Measurements from ENCODE around the gene UBE2L5. TPM values are rescaled to one million over a fixed set of nuclear protein-coding genes. Genes with fewer than 3 reads are reported as not detected.
A peak's percentile ranks its signal among the peaks of the same experiment; 100 is the strongest.
"Not testable (repeated sequence)": the region's sequence is repeated elsewhere in the genome, so short reads cannot be mapped to it uniquely, and the experiment has no call there.

The UBE2L5 gene
- total RNA-seq, 1 experiment from 2014 or later, result not detected

DNA sequence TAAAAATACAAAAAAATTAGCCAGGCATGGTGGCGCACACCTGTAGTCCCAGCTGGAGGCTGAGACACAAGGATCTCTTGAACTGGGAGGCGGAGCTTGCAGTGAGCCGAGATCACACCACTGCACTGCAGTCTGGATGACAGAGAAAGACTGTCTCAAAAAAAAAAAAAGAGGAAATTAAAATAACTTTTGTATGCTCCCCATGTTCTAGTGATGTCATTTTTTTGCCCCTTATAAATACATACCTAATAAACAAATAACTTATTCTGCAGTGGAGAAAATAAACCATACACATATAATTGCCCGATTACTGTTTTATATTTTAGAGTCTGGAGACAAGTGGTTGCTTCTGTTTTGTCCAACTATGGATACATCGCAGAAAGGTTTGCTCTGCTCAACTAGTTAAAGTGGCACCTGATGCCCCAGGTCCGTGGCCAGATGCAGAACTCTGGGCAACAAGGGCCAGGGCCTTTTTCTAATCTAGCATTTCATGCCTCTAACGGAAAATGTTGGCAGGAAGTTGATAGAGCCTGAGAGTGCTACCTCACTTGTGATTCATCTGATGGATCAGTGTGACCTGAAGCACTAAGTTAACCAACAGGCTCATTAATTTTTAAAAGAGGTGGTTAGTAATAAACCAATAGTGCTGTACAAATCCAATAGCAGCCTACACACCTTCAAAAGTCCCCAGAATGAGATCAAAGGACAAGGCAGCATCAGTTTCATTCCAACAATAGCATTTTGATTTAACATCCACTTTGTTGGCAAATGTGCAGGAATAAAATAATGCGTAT lies 18.8 kb downstream of the UBE2L5 start:
- Histone ChIP-seq H3K9me3 (replicated peaks) (no peaks in the 10 kb centered on the region), H3K4me1 (no peaks in the 10 kb centered on the region), H3K4me3 (no peak overlapping the region), H3K27ac (no peak overlapping the region), H3K27me3 (no peaks in the 10 kb centered on the region), H3K36me3 (no peaks in the 10 kb centered on the region)
- no peak for DNase-seq

DNA sequence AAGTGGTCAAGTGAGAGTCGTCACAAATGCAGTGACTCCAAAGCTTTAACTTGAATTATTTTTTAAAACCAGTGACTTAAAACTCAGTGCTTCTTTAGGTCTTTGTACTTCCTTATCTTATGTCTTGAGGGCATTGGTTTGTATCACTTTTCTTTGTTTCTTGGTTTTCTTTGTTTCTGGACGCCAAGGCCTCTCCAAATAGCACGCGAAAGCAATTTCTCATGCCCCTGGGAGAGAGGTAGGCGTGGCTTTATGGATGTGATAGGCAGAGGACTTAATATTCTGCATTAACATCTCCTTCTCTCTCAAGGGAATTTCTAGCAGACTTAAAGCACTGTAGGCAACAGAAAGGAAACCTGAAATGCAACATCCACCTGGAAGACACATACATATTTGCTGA lies 20.6 kb downstream of the UBE2L5 start:
- Histone ChIP-seq H3K27ac (no peak overlapping the region), H3K4me3 (no peak overlapping the region), H3K36me3 (no peaks in the 10 kb centered on the region), H3K4me1 (peaks cover 4% of the 10 kb centered on the region; the same call in 1 of the 2 replicates), H3K27me3 (no peaks in the 10 kb centered on the region), H3K9me3 (replicated peaks) (no peaks in the 10 kb centered on the region)
- no peak for DNase-seq

DNA sequence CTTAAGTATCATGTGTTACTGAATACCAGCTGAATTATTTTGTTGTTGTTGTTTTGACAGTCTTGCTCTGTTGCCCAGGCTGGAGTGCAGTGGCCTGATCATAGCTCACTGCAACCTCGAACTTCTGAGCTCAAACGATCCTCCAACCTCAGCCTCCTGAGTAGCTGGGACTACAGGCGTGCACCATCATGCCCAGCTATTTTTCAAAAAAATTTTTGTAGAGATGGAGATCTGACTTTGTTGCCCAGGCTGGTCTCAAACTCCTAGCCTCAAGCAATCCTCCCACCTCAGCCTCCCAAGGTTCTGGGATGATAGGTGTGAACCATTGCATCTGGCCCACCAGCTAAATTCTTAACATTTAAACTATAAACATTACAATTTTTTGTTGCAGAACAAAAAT lies 21.2 kb downstream of the UBE2L5 start:
- H3K4me3 ChIP-seq; H3K27ac ChIP-seq; H3K36me3 ChIP-seq; H3K27me3 ChIP-seq; DNase-seq; H3K4me1 ChIP-seq; H3K9me3 ChIP-seq (replicated peaks): not testable (repeated sequence)

DNA sequence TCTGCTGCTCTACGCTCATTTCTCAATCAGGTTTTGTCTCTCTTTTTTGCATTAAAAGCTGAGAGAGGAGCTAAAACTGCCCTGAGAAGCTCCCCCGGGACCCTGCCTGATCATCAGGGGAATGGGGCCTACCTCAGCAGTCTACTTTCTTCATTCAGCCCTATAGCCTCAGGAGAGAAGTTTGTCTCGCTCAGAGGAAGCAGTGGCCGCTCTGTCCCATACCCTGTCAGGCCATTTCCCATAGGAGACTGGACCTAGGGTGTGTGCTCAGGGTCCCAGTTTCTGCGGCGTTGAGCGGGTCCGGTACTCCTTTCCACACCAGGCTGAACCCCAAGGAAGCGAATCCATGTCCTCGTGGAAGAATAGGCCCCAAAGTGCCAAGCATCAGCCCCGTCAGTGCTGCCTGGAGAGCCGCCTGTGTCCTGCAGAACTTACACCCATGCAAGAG lies 21.7 kb downstream of the UBE2L5 start:
- DNase-seq, result no peak
- H3K27ac ChIP-seq, result no peak overlapping the region
- peaks cover 4% of the 10 kb centered on the region; the same call in 1 of the 2 replicates for H3K4me1 ChIP-seq
- H3K9me3 ChIP-seq (replicated peaks), result no peaks in the 10 kb centered on the region
- no peak overlapping the region for H3K4me3 ChIP-seq
- H3K27me3 ChIP-seq, result no peaks in the 10 kb centered on the region
- no peaks in the 10 kb centered on the region for H3K36me3 ChIP-seq

DNA sequence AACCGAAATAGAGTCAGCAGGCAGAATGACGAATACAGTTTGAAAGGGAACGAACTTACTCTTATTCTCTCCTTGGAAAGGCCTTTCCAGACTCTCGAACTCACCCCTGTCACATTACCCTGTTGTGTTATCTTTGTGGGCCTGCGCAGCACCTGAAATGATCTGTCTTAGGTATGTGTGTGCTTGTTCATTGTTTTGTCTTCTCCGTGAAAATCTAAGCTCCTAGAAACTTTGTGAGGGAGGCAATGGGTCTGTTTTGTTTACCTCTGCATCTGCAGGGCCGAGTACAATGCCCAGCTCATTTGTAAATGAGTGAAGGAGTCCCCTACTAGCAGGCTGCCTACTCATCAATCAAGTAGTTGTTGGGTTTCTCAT lies 23.8 kb downstream of the UBE2L5 start:
- no peaks in the 10 kb centered on the region for H3K27me3 ChIP-seq
- DNase-seq, result no peak
- no peaks in the 10 kb centered on the region for H3K36me3 ChIP-seq
- no peaks in the 10 kb centered on the region for H3K9me3 ChIP-seq (replicated peaks)
- H3K4me1 ChIP-seq, result peaks cover 4% of the 10 kb centered on the region; the same call in 1 of the 2 replicates
- peak overlapping the region; percentile 70 for H3K27ac ChIP-seq
- peak overlapping the region; percentile 57 for H3K4me3 ChIP-seq

- Histone ChIP-seq H3K9me3 (replicated peaks) (no peaks in the 10 kb centered on the region), H3K4me3 (no peak overlapping the region), H3K27ac (no peak overlapping the region), H3K36me3 (no peaks in the 10 kb centered on the region; the same call in 1 of the 2 replicates), H3K4me1 (peaks cover 4% of the 10 kb centered on the region; the same call in 1 of the 2 replicates), H3K27me3 (no peaks in the 10 kb centered on the region; the same call in 1 of the 2 replicates)
- DNase-seq, result no peak
Observed at GRCh38 chr13:30448441-30448840, 26.1 kb downstream of the UBE2L5 start.

- Histone ChIP-seq H3K27ac (no peak overlapping the region), H3K9me3 (replicated peaks) (no peaks in the 10 kb centered on the region), H3K4me3 (no peak overlapping the region), H3K36me3 (no peaks in the 10 kb centered on the region; the same call in 1 of the 2 replicates), H3K27me3 (no peaks in the 10 kb centered on the region; the same call in 1 of the 2 replicates), H3K4me1 (peaks cover 4% of the 10 kb centered on the region; the same call in 1 of the 2 replicates)
- no peak for DNase-seq
Observed at GRCh38 chr13:30450066-30450465, 27.8 kb downstream of the UBE2L5 start.

- DNase-seq, result not testable (repeated sequence)
Observed at GRCh38 chr13:30451476-30451875, 29.2 kb downstream of the UBE2L5 start.

GRCh38 chr13:30453727-30454126 lies 31.4 kb downstream of the UBE2L5 start:
- no peak overlapping the region for H3K4me3 ChIP-seq
- H3K27me3 ChIP-seq, result no peaks in the 10 kb centered on the region; the same call in 1 of the 2 replicates
- peaks cover 11% of the 10 kb centered on the region for H3K36me3 ChIP-seq
- DNase-seq, result no peak
- no peaks in the 10 kb centered on the region for H3K9me3 ChIP-seq (replicated peaks)
- no peaks in the 10 kb centered on the region for H3K4me1 ChIP-seq
- H3K27ac ChIP-seq, result no peak overlapping the region

More at GRCh38 chr13:30451476-30451875, 29.2 kb downstream of the UBE2L5 start:
- not testable (repeated sequence) for H3K9me3 ChIP-seq (replicated peaks); H3K36me3 ChIP-seq; H3K4me3 ChIP-seq; H3K27me3 ChIP-seq; H3K27ac ChIP-seq; H3K4me1 ChIP-seq

DNA sequence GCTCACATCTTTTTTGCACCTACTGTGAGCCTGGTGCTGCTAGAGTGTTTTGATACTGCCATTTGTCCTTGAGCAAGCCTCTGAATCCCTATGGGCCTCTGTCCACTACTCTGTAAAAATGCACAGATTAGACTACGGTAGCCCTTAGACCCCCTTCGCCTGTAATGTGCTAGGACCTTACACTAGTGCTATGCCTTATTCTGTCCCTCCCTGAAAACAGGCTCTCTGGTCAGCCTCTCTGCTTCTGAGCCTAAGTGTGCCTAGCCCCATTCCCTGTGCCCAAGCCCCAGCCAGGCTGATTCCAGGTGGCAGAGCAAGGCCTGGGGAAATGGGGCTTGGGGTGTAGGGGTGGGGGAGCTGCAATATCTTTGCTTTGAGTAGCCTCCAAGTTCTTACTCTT lies 32.7 kb downstream of the UBE2L5 start:
- Histone ChIP-seq H3K36me3 (peaks cover 24% of the 10 kb centered on the region), H3K27me3 (no peaks in the 10 kb centered on the region; the same call in 1 of the 2 replicates), H3K4me3 (no peak overlapping the region), H3K9me3 (replicated peaks) (no peaks in the 10 kb centered on the region), H3K4me1 (no peaks in the 10 kb centered on the region), H3K27ac (no peak overlapping the region)
- DNase-seq, result no peak

DNA sequence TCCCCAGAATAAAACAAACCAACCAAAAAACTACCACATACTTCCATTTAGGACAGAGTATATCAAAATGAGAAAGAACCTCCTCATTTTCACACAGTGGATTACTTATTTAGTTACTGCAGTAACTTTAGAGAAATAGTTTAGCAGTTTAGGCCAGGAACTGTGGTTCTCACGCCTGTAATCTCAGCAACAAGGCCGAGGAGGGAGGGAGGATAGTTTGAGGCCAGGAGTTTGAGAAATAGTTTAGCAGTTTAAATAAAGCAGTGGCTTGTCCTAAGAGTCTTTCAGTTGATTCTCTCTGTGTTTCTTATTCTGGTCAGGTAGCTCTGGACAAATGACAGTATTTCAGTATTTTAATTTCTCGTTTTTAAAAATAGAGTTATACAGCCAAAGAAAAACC lies 34.0 kb downstream of the UBE2L5 start:
- Histone ChIP-seq H3K27me3 (no peaks in the 10 kb centered on the region; the same call in 1 of the 2 replicates), H3K9me3 (replicated peaks) (no peaks in the 10 kb centered on the region), H3K27ac (no peak overlapping the region), H3K36me3 (peaks cover 25% of the 10 kb centered on the region), H3K4me1 (no peaks in the 10 kb centered on the region), H3K4me3 (no peak overlapping the region)
- no peak for DNase-seq

- Histone ChIP-seq H3K9me3 (replicated peaks) (no peaks in the 10 kb centered on the region), H3K4me3 (no peak overlapping the region), H3K4me1 (peaks cover 3% of the 10 kb centered on the region; the same call in 1 of the 2 replicates), H3K27ac (no peak overlapping the region), H3K27me3 (no peaks in the 10 kb centered on the region; the same call in 1 of the 2 replicates), H3K36me3 (peaks cover 37% of the 10 kb centered on the region)
- DNase-seq, result peak in 1 of 2 experiments; percentile 34
Observed at GRCh38 chr13:30457306-30457891, 35.1 kb downstream of the UBE2L5 start.

- not testable (repeated sequence) for H3K27ac ChIP-seq; DNase-seq; H3K27me3 ChIP-seq; H3K4me3 ChIP-seq; H3K9me3 ChIP-seq (replicated peaks)
- peaks cover 55% of the 10 kb centered on the region for H3K36me3 ChIP-seq
- peaks cover 11% of the 10 kb centered on the region; the same call in 1 of the 2 replicates for H3K4me1 ChIP-seq
Observed at GRCh38 chr13:30461279-30462066, 39.2 kb downstream of the UBE2L5 start.

DNA sequence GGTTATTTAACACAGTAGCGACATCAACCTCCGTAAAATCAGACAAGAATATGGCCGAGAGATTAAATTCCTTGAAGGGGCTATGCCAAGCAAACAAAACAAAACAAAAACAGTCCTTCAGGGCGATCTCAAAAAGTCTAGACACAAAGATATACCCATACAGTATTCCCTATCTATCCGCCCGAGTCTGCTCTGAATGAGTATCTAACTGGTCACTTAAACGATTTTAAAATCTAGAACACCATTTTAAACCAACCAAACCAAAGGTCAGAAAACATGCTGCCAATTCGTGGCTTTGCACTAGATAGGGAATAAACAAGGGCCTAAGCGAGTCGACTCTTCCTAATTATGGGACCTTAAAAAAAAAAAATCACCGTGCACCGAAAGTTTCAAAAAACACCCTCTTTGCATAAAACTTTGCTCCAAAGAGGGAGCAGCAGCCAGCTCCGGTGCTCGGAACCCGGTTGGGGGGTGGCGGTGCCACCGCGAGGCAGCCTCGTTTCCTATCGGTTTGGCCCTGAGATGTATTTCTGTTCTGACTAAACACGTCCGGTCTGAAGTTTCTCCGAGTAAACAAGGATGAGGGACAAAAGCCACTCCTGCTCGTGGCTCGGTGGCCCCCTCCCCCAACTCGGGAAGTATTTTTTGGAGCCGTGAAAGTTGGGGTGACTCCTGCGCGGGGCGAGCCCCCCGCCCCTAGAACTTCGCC lies 41.6 kb downstream of the UBE2L5 start:
- Histone ChIP-seq H3K27me3 (no peaks in the 10 kb centered on the region), H3K36me3 (peaks cover 42% of the 10 kb centered on the region), H3K4me3 (peak overlapping the region; percentile 93), H3K27ac (peak overlapping the region; percentile 77), H3K9me3 (replicated peaks) (no peaks in the 10 kb centered on the region), H3K4me1 (peaks cover 20% of the 10 kb centered on the region)
- peak; percentile 33 to 62 for DNase-seq
